HG03575 (cell line): ENCODE measurements around the gene TEAD4.

ENCODE experiments used
- ATAC-seq: cut with Tn5 transposase; IDR thresholded peaks from one replicate; pipeline ENCODE4 v1.9.1; 2021; ENCODE audit not compliant: unreplicated experiment, insufficient number of reproducible peaks, low FRiP score; ENCODE audit errors: extremely low read depth

TEAD4 gene

DNA sequence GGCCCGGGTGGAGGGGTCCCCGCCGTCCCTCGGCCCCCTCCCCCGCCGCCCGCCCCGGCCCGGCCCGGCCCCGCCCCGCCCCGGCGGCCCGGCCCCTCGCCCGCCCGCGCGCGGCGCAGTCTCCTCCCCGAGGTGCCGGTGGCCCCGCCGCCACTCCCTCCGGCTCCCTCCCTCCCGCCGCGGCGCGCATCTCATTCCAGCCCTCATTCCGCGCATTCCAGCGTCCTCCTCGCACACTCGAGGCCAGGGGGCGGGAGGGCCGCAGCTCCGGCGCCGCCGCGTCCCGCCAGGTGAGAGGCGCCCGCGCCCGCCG lies at the start of gene TEAD4:
Gene TEAD4, plus strand, starts transcription at position 206 of the 313 bp plus-strand sequence.
- no peak for ATAC-seq

DNA sequence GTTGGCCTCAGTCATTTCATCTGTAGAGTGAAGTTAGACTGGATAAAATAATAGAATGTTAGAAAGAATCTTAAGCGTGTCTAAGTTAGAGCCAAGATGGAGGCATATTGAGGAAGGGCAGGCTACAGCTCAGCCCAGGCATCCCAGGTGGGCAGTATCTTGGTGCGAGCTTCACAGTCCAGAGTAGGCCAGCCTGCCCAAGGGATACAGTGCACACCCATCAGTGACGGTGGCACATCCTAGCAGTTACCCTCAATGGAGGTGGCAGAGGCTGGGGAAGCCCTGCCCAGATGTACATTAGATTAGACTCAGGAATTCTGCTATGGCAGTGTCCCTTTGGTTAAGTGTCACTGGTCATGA lies 47.0 kb upstream of the TEAD4 start:
- no peak for ATAC-seq

DNA sequence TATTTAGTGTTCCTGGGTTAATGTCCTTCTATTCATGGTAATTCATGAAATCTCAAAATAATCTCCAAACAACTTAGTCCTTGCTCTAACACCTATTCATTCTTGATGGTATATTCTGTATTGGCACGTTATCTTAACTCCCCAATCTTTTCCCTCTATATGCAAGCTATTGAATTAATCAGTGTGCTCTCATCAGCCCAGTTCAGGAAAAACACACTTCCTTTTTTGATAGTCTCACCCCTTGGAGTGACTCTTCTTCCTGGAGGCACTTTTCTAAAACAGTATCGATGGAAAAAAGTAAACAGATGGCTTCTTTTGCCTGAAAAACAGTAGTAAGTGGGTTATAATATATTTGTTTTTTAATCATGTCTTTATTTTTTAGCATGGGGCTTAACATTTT lies 39.9 kb upstream of the TEAD4 start:
- no peak for ATAC-seq

DNA sequence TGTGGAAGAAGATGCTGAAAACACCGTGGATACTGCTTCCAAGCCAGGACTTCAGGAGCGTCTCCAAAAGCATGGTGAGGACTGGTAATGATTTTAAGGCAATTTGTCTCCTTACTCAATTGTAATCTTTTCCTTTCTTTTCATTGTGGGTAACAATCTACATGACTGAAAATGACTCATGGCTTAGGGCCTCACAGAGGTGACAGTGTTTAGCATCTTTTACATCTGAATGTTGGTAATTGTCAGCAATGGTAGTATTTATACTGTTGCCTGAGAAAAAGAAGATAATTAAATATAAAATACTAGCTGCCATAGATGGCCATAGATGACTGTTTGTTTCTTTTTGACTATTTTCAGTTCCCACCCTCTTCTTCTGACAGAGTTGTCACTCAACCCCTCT lies 36.9 kb upstream of the TEAD4 start:
- ATAC-seq, result no peak

DNA sequence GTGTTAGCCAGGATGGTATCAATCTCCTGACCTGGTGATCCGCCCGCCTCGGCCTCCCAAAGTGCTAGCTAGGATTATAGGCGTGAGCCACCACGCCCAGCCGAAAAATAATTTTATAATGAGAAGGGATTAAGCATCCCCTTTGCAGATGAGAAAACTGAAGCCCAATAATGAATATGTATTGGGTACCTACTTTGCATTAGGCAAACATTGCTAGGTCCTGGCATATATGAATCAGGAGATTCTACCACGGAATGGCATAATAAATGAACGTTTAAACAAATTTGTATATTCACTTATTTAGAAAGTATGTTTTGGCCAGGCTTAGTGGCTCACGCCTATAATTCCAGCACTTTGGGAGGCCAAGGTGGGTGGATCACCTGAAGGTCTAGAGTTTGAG lies 36.1 kb upstream of the TEAD4 start:
- no peak for ATAC-seq

DNA sequence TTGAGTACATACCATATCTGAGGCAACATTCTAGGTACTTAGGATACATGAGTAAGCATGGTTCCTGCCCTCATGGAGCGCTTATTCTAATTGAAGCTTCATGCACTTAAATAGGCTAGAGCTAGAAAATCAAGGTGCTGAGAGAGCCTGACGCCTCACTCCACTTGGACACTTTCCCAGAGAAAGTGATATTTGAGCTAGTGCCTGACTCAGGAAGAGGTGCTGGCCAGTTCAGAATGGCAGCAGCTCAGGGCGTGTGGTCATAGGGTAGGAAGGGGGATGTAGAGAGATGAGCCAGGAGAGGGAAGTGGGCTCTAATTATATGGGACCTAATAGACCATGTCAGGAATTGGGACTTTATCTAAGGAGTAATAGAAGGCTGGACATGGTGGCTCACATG lies 35.2 kb upstream of the TEAD4 start:
- ATAC-seq, result no peak

DNA sequence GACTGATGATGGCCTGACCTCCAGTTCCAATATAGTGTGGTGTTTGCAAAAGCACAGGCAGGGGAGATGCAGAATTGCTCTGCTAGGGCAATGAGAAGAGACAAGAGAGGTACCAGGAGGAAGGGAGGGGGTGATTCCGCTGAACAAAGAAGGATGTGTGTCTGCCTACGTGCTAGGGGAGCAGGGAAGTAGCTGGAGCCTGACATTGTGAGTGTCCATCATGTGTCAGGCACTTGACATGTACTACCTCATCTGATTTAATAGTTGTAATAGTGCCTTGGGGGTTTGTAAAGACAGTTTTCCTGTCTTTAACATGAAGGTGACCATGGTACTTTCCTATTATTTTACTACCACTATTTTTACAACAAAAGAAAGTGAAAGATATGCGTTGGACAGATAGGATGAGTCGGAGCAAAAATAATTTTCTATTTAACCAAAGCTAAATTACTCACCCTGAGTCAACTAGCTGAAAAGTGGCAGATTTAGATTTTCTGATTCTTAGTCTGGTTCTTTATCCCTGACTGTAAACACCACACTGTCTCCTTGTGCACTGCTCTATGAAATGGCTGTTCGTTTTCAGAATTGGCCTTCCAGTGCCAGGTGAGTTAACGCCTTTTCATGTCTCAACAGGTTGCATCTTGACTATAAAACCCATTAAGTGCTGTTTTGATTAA lies 33.7 kb upstream of the TEAD4 start:
- ATAC-seq, result no peak

DNA sequence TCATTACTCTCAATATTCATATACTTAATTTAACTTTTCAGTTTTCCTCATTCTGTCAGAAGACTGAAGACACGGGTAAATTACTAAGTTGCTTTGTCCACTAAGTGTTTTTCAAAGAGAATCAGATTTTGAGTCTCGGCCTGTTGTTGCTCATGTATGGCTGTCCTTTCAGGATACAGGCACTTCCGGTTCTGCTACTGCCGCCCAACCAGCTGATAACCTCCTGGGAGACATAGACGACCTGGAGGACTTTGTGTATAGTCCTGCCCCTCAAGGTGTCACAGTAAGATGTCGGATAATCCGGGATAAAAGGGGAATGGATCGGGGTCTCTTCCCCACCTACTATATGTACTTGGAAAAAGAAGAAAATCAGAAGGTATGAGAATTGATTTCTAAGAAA lies 28.3 kb upstream of the TEAD4 start:
- ATAC-seq, result no peak

DNA sequence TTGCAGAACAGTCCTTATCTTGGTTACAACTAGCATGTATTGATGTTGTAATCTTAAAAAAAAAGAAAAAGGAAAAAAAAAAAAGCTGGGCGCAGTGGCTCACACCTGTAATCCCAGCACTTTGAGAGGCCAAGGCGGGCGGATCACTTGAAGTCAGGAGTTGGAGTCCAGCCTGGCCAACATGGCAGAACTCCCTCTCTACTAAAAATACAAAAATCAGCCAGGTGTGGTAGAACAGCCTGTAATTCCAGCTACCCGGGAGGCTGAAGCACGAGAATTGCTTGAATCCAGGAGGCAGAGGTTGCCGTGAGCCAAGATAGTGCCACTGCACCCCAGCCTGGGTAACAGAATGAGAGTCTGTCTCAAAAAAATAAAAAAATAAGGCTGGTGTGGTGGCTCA lies 25.6 kb upstream of the TEAD4 start:
- no peak for ATAC-seq

DNA sequence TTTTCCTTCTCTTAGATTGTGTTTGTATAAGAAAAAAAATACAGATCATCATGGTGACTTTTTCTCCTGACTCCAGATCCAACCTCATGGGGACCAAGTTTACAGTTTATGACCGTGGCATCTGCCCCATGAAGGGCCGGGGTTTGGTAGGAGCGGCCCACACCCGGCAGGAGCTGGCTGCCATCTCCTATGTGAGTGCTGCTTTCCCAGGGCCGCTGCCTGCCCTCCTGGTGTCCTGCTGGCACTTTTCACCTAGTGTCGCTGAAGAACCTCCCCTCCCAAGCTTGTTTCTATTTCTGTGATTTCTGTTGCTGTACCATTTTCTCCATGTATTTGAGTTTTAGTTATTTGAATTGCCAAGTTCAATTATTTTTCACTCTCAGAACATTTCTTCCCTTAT lies 24.8 kb upstream of the TEAD4 start:
- no peak for ATAC-seq

DNA sequence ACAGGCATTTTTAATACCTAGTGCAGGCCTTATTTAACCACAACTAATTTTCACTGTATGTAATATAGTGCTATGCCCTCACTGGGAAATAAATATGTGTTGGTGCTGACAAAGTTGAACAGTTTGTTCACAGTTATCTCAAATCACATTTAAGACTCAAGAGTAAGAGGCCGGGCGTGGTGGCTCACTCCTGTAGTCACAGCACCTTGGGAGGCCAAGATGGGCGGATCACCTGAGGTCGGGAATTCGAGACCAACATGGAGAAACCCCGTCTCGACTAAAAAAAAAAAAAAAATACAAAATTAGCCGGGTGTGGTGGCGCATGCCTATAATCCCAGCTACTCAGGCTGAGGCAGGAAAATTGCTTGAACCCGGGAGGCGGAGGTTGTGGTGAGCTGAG lies 22.9 kb upstream of the TEAD4 start:
- ATAC-seq, result no peak

DNA sequence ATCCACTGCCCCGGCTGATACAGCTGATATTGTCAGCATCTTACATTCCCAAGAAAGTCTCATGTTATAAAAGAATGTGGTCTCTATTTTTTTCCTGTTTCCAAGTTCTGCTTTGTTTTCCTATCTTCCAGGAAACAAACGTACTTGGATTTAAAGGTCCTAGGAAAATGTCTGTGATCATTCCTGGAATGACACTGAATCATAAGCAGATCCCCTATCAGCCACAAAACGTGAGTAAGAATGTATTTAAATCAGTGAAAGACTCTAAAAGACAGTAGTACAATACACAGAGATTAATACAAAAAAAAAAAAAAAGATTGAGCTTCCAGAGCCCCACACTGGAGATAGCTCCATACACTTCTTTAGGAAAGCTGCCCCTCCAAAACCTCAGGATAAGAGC lies 21.7 kb upstream of the TEAD4 start:
- no peak for ATAC-seq

DNA sequence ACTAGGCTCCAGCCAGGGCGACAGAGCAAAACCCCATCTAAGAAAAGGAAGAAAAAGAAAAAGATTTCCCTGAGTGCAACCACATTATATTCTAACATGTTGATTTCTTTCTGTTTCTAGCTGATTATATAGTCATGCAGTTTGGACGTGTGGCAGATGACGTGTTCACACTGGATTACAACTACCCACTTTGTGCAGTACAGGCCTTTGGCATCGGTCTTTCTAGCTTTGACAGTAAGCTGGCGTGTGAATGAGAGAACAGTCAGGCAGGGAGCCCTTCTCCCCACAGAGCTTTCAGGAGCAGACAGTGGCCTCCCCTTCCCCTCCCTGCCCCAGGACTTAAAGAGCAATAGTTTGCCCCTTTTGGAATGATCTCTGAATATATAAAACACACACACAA lies 20.0 kb upstream of the TEAD4 start:
- no peak for ATAC-seq

DNA sequence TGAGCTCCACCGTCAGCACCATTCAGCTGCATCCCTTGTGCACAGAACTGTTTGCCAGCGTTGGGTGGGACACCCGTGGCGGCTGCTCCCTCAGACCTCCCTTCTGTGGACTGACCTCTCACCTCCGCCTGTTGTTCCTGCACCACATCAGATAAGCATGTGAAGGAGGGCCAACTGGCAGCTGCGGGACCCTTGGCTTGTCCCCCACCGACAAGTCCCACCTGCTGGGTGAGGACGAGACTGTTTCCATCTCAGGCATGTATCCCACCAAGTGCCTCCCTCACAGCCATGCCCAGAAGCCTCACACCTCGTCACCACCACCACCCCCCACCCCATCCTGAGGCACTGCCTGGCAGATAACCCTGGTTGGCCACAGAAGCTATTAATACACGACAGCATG lies 18.6 kb upstream of the TEAD4 start:
- no peak for ATAC-seq

DNA sequence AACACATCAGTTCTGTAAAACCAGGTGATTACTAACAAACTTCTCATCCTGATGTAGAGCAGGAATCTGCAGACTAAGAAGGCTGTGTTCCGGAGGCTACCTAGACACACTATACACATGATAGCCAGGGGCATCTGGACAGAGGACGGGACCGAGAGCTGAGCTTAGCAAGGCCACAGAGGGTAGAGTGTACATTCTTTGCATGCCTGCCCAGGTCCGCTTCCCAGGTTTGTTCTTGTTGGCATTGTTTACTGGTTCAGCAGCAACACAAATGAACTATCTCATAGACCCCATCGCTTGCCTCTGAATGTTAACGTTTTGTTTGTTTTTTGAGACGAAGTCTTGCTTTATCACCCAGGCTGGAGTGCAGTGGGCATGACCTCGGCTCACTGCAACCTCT lies 17.7 kb upstream of the TEAD4 start:
- no peak for ATAC-seq

DNA sequence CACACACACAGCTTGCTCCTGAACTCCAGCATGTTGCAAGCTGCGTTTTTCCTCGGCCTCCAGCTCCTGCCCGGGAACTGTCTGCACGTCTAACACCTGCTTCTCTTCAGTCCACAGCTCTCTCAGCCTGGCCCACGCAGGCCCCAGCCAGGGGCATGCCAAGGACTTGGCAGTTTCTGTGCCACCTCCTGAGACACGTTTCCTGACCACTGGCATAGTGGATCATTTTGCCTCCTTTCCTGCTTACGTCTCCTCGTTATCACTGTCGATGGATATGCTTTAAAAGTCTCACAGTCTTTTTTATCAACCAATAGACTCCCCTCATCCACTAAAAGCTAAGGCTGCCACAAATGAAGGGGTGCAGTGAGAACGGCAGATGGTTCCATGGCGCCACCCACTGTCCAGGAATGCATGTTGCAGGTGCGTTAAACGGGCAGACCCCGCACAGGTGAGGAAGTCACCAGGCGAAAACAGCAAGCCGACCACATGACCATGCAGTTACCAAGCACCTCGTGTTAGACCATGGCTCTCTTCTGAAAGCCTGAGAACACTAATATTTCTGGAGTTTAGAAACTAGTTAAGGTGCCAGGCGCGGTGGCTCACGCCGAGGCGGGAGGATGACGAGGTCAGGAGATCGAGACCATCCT lies 14.7 kb upstream of the TEAD4 start:
- no peak for ATAC-seq

DNA sequence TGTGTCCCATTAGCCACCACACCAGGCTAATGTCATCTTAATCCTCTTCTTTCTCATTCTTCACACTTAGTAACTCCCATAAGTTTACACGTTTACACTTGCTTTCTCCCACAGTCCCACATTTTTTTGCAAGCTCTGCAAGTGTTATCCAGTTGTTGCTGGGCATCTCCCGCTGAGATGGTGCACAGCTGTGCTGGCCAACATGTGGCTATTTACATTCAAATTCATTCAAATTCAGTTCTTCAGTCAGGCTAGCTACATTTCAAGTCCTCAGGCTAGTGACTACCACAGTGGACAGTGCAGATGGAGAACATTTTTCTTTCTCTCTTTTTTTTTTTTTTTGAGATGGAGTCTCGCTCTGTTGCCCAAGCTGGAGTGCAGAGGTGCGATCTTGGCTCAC lies 9.8 kb upstream of the TEAD4 start:
- ATAC-seq, result no peak

DNA sequence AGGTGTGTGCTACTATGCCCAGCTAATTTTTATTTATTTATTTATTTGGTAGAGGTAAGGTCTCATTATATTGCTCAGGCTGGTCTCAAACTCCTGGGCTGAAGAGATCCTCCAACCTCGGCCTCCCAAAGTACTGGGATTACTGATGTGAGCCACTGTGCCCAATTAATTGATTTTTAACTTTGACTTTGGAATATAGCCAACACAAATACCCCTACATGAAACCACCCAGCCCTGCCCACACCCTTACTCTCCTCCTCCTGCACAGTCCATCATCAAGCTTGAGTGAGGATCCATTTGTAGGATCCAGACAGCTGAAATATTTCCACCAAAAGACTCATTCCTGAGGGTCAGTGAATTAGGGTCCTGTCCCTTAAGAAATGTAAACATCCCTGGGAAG lies 3.3 kb upstream of the TEAD4 start:
- ATAC-seq, result no peak

DNA sequence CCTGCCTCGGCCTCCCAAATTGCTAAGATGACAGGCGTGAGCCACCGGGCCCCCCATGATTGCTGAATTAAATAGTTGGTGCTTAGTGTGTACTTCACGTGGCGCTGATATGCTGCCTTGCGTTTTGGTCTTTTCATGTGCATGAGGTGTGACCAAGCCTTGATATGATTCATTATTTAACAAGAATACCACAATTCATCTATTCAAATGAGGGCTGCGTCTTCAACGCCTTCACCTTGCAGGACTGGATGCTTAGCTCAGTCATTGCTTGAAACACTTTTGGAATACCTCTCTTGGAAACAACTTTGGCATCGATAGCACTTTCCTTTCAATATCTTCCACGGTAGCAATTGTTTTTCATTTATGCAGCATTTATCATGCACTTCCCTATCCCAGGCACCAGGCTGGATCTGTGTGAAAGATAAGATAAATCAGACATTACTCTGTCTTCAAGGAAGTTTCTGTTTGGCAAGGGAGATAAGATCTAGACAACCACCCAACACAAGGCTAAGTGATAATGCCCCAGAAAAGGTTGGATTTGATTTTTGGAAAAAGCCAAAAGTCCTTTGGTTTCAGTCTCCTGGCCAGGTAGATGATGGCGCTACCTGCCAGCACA lies 1.3 kb upstream of the TEAD4 start:
- ATAC-seq, result no peak

DNA sequence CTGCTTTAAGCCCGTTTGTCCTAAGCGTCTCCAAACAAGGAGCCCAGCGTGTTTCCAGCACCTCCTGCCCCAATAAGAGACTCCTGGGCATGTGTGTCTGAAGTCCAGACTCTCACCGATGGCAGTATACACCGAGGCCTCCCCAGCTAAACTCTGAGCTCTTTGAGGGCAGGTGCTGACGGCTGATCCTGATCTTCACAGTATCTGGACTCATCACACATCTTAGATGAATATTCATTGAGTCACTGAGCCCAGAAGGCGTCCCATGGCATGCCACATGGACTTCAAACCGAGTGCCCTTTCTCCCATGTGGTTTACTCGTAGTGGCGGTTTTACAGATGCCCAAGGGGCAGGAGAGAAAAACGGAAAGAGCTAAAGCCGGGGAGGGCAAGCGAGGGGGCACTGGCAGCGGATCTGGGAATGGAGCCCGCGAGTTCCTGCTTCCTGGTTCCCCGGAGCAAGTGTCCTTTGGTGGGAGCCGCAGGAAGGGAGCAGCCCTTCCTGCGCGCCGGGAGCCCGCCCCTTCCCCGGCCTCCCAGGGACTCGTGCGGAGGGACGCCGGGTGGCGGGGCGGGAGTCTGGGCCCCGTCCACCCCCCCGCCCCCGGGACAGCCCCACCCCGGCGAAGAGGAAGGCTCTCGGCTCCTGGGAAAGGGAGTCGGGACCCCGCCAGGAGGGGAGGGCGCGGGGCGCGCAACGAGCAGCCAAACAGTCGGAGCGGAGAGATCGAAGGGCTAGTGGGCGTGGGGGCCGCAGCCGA lies 585 bp upstream of the TEAD4 start:
- ATAC-seq, result no peak
